Transverse colon (tissue), 4 donors: ENCODE results near the gene LRRN4CL. TPM values are rescaled to one million over a fixed set of nuclear protein-coding genes. Genes with fewer than 3 reads are reported as not detected.
A peak's percentile ranks its signal among the peaks of the same experiment; 100 is the strongest.

Experiments used
- DNase-seq: peaks from one replicate; pipeline ENCODE4 v3.0.0-alpha.2; 2019
- H3K27ac ChIP-seq, 4 donors: fragments of 200-600 bp; sonication (generic); 2 replicates each; pipeline ENCODE4 v1.5.1; 2016 to 2018; ENCODE audit warnings: inconsistent platforms in 4 of 4
- H3K27me3 ChIP-seq: fragments of 200-600 bp; sonication (generic); 2 replicates; pipeline ENCODE4 v1.5.1; 2017; ENCODE audit warnings: inconsistent platforms
- H3K36me3 ChIP-seq, 4 donors: fragments of 200-600 bp; sonication (generic); 2 replicates each; pipeline ENCODE4 v1.5.1; 2017 to 2019; ENCODE audit warnings: inconsistent platforms in 4 of 4
- H3K4me1 ChIP-seq, 4 donors: fragments of 200-600 bp; sonication (generic); 2 replicates each; pipeline ENCODE4 v1.5.1; 2017 to 2020; ENCODE audit warnings: inconsistent platforms in 4 of 4
- H3K4me3 ChIP-seq, 4 donors: fragments of 200-600 bp; sonication (generic); 1 replicate in 1 of 4; 2 replicates in 3 of 4; pipeline versions ENCODE4 v1.5.1 to v1.6.1; 2017 to 2019; ENCODE audit warnings: inconsistent platforms in 4 of 4
- H3K9me3 ChIP-seq, 2 donors: fragments of 200-600 bp; sonication (generic); 2 replicates each; pipeline ENCODE4 v1.5.1; 2017 to 2019; ENCODE audit warnings: inconsistent platforms in 2 of 2
- CTCF ChIP-seq, 5 experiments: fragments of 200-600 bp in 3 of 5; fragments of 450-650 bp in 2 of 5; sonication (generic) in 3 of 5; IDR thresholded peaks; 1 replicate in 2 of 5; 2 replicates in 3 of 5; pipeline ENCODE4 v1.5.1; 2016 to 2017; ENCODE audit warnings: antibody characterized with exemption in 5 of 5, inconsistent platforms in 3 of 5, mild to moderate bottlenecking in 2 of 5, moderate library complexity in 1 of 5
- EP300 ChIP-seq: sonication (generic); formaldehyde crosslinking; IDR thresholded peaks from one replicate; pipeline ENCODE4 v1.6.1; 2017; ENCODE audit warnings: antibody characterized with exemption, low read depth
- POLR2A ChIP-seq: fragments of 450-650 bp; IDR thresholded peaks from one replicate; pipeline ENCODE4 v1.6.1; 2016; ENCODE audit warnings: antibody characterized with exemption, mild to moderate bottlenecking, moderate library complexity
- POLR2AphosphoS5 ChIP-seq, 3 donors: sonication (generic); formaldehyde crosslinking; IDR thresholded peaks; one replicate each; pipeline ENCODE4 v1.6.1; 2016; ENCODE audit warnings: antibody characterized with exemption in 3 of 3
- WGBS, 2 donors: methylation state at CpG; one replicate each; pipeline ENCODE4 v1.1.5; 2018; ENCODE audit warnings: low coverage in 1 of 2; 5-methylcytosine and 5-hydroxymethylcytosine counted together
- in situ Hi-C, 4 donors: fragments of 200-750 bp; cut with MboI; loops; one replicate each; pipeline versions ENCODE4 v1.15.0 to v1.15.1; 2017; ENCODE audit warnings: low sequenced_read_pairs in 3 of 4, low pct_ligation_motif_present in 1 of 4, low pct_unique_long_range_greater_than_20kb in 1 of 4
- intact Hi-C: fragments of 100-400 bp; cut with DNase I; formaldehyde crosslinking; loops from one replicate; pipeline ENCODE4 v1.15.1; 2023; ENCODE audit warnings: low total_unique reads
- total RNA-seq, 4 donors: library from RNA; depleted of rRNA; stranded (reverse); fragments of >200 nt; gene quantifications; one replicate each; pipeline ENCODE4 v1.1.0, GENCODE V29; 2016

LRRN4CL gene
- total RNA-seq, 4 donors from 2014 or later, result 8.2 to 24.7 (median 9.0) TPM

GRCh38 chr11:62648185-62648966 is 41.0 kb downstream of the LRRN4CL start:
- WGBS, 2 donors, result 91% methylated on average over 24 of the region's 24 CpGs; no CpG with 5 or more reads in 1 of the 2 donors
- peaks cover 22 to 40% (median 32%) of the 10 kb centered on the region in 4 donors for H3K4me1 ChIP-seq
- no peak overlapping the region for H3K4me3 ChIP-seq
- DNase-seq, result no peak
- no peaks in the 10 kb centered on the region for H3K9me3 ChIP-seq
- no peak for TF ChIP-seq POLR2AphosphoS5 (IDR thresholded peaks at IDR 0.05)
- no peak for TF ChIP-seq CTCF (IDR thresholded peaks at IDR 0.05)
- TF ChIP-seq POLR2A, result no peak
- no peak for TF ChIP-seq EP300
- in situ Hi-C loops (no loop called here), intact Hi-C loops (no loop called here)
- H3K27me3 ChIP-seq, result no peaks in the 10 kb centered on the region
- no peak overlapping the region for H3K27ac ChIP-seq
- H3K36me3 ChIP-seq, result peaks cover 0 to 5% (median 3%) of the 10 kb centered on the region in 4 donors

- Histone ChIP-seq H3K27ac (no peak overlapping the region), H3K27me3 (no peaks in the 10 kb centered on the region), H3K4me1 (peaks cover 22 to 38% (median 31%) of the 10 kb centered on the region in 4 donors), H3K9me3 (no peaks in the 10 kb centered on the region), H3K36me3 (peaks cover 0 to 7% (median 3%) of the 10 kb centered on the region in 4 donors), H3K4me3 (no peak overlapping the region)
- intact Hi-C loops, result no loop called here
- WGBS, 2 donors, result 87% methylated on average over 6 of the region's 6 CpGs; no CpG with 5 or more reads in 1 of the 2 donors
- TF ChIP-seq EP300 (no peak), POLR2A (no peak), CTCF (IDR thresholded peaks at IDR 0.05) (no peak), POLR2AphosphoS5 (IDR thresholded peaks at IDR 0.05) (no peak)
- no peak for DNase-seq
- in situ Hi-C loops, result no loop called here
These were observed 41.7 kb downstream of the LRRN4CL start for GRCh38 chr11:62647609-62648005.

GRCh38 chr11:62646825-62647608 is 42.3 kb downstream of the LRRN4CL start:
- WGBS, 2 donors, result 0 to 68% methylated on average over 3 to 32 of the region's 32 CpGs
- in situ Hi-C loops, result no loop called here
- H3K36me3 ChIP-seq, result peaks cover 0 to 9% (median 3%) of the 10 kb centered on the region in 4 donors
- peak overlapping the region; percentile 91 to 99 (median 94) for H3K27ac ChIP-seq
- intact Hi-C loops, result no loop called here
- TF ChIP-seq EP300, result no peak
- H3K4me3 ChIP-seq, result no peak overlapping the region
- H3K27me3 ChIP-seq, result no peaks in the 10 kb centered on the region
- no peaks in the 10 kb centered on the region for H3K9me3 ChIP-seq
- DNase-seq, result no peak
- peaks cover 18 to 32% (median 25%) of the 10 kb centered on the region in 4 donors for H3K4me1 ChIP-seq

- Histone ChIP-seq H3K27ac (peak within 1 kb of the TSS; percentile 91 to 99 (median 94)), H3K4me1 (peaks cover 12 to 25% (median 21%) of the 10 kb centered on the region in 4 donors), H3K9me3 (no peaks in the 10 kb centered on the region), H3K4me3 (peak within 1 kb of the TSS; percentile 81 to 99 (median 85)), H3K27me3 (no peaks in the 10 kb centered on the region), H3K36me3 (peaks cover 0 to 9% (median 3%) of the 10 kb centered on the region in 4 donors)
- peak in 2 of 5 experiments; percentile 14 to 21 for TF ChIP-seq CTCF (IDR thresholded peaks at IDR 0.05)
- TF ChIP-seq EP300, result no peak
- peak; percentile 94 to 95 (median 95) for TF ChIP-seq POLR2AphosphoS5 (IDR thresholded peaks at IDR 0.05)
- TF ChIP-seq POLR2A, result peak; percentile 92
- intact Hi-C loops, result no loop called here
- 0% methylated on average over 1 to 59 of the region's 73 CpGs for WGBS, 2 donors
- DNase-seq, result peak; percentile 100
- in situ Hi-C loops, result no loop called here
These were observed 43.1 kb downstream of the LRRN4CL start, which contains the start of gene GANAB for GRCh38 chr11:62645946-62646824. TSS of gene GANAB (minus strand) at chr11:62646613. CDS start at chr11:62646599, 14 bp downstream.
